ENCODE data around the gene ZNF260. TPM values are rescaled to one million over a fixed set of nuclear protein-coding genes. Genes with fewer than 3 reads are reported as not detected.

ZNF260 gene
- 27.8 and 35.7 TPM in 2 replicates for total RNA-seq (ENCODE audit: low replicate concordance)
- long read RNA-seq, full-length matches to known transcripts = 12 of 26 reads
- long read RNA-seq, partial matches to known transcripts = 1 of 26 reads
- long read RNA-seq, other reads (novel, unspliced or antisense) = 13 of 26 reads

DNA sequence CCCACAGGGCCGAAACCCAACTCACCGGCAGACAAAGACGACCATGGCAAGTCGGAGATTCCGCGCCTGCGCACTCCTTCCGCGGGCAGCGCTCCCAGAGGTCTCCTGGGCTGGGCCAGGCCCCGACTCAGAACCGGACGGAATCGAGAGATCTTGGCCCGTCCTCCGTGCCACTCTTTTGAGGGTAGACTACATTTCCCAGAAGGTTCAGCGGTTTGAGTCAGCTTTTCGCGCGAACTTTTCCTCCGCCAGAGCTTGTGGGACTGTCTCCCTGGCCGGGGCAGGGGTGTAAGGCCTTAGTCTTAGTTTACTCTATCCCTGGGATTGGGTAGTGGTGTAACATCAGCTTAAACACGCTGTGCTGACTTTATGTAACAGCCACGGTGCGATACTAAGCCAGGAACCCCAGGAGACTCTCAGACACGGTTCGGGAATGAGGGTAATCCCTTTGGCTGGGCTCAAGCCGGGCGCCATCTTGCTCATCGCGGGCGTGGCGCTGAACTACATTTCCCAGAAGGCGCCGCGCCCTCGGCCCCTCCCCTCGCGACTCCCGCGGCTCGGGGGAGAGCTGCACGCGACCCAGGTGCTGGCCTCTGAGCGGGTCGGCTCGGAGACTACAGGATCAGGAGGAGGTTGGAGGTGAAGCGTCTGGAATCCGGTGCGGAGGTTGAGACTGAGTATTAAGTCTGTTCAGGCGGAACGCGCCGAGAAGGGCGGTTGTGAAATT, at the start of gene ZNF260:
ZNF260 (minus strand) TSS at position 78 of the 727 bp plus-strand sequence. CDS start 13,033 bp downstream, outside the sequence.
- peak within 1 kb of the TSS; percentile 100 for H3K4me3 Mint-ChIP-seq
- DNase-seq (ENCODE audit: extremely low spot score, unreplicated experiment) = peak; percentile 97
- TF ChIP-seq, protein P1, sequence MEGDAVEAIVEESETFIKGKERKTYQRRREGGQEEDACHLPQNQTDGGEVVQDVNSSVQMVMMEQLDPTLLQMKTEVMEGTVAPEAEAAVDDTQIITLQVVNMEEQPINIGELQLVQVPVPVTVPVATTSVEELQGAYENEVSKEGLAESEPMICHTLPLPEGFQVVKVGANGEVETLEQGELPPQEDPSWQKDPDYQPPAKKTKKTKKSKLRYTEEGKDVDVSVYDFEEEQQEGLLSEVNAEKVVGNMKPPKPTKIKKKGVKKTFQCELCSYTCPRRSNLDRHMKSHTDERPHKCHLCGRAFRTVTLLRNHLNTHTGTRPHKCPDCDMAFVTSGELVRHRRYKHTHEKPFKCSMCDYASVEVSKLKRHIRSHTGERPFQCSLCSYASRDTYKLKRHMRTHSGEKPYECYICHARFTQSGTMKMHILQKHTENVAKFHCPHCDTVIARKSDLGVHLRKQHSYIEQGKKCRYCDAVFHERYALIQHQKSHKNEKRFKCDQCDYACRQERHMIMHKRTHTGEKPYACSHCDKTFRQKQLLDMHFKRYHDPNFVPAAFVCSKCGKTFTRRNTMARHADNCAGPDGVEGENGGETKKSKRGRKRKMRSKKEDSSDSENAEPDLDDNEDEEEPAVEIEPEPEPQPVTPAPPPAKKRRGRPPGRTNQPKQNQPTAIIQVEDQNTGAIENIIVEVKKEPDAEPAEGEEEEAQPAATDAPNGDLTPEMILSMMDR (conservative IDR thresholded peaks at IDR 0.05) = no peak
- peaks cover 5% of the 10 kb centered on the region for H3K9me3 Mint-ChIP-seq
- peaks cover 50% of the 10 kb centered on the region for H3K36me3 Mint-ChIP-seq
- no peaks in the 10 kb centered on the region for H3K27me3 Mint-ChIP-seq
- peak within 1 kb of the TSS; percentile 99 for H3K27ac Mint-ChIP-seq
- H3K4me1 Mint-ChIP-seq (ENCODE audit: unreplicated experiment) = peaks cover 9% of the 10 kb centered on the region

DNA sequence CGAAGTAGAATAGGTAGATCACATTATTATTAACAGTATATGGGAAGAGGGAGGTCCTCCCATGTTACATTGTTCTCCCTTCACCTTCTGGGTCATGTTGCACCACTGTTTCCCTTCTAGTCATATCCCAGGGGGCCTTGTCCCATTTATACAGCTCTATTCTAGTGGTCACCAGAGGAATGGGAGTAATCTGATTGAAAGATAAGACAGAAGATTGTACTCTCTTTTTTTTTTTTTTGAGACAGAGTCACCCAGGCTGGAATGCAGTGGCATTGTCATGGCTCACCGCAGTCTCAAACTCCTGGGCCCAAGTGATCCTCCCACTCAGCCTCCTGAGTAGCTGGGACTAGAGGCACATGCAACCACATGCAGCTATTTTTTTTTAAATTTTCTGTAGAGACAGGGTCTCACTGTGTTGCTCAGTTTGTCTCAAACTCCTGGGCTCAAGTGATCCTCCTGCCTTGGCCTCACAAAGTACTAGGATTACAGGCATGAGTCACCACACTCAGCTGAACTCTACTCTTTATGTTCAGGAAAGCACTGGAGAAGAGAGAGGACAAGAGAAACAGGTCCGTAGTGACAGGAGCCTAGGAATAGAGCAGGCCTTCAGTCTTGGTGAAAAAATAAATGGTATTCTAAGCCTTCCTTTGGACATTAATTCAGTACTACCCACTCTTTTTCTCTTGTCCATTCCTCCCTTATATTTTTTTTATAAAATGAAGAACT, 49.4 kb upstream of the ZNF260 start:
- H3K36me3 Mint-ChIP-seq = peaks cover 62% of the 10 kb centered on the region
- no peak overlapping the region for H3K4me3 Mint-ChIP-seq
- H3K9me3 Mint-ChIP-seq = no peaks in the 10 kb centered on the region
- H3K4me1 Mint-ChIP-seq (ENCODE audit: unreplicated experiment) = peaks cover 17% of the 10 kb centered on the region
- H3K27ac Mint-ChIP-seq = no peak overlapping the region
- H3K27me3 Mint-ChIP-seq = no peaks in the 10 kb centered on the region
- no peak for DNase-seq (ENCODE audit: extremely low spot score, unreplicated experiment)
- TF ChIP-seq, protein P1 (conservative IDR thresholded peaks at IDR 0.05) = no peak

DNA sequence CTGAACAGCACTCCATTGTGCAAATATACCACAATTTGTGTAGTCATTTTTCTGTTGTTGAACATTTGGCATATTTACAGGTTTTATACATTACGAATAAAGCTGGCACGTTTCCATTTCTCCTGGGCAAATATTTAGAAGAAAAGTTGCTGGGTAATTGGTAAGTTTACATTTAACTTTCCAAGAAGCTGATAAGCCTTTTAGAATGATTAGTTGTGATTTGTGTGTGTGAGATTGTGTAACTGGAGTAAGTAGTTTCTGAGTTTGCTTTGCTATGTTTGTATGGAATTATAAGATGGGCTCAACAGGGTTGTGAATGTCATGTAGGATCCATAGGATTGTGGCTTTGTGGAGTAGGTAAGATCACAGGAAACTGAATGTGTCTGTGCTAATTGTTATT, 46.7 kb upstream of the ZNF260 start:
- DNase-seq (ENCODE audit: extremely low spot score, unreplicated experiment) = no peak
- TF ChIP-seq, protein P1 (conservative IDR thresholded peaks at IDR 0.05) = no peak
- Mint-ChIP-seq H3K4me1 (ENCODE audit: unreplicated experiment) (peaks cover 17% of the 10 kb centered on the region), H3K36me3 (peaks cover 54% of the 10 kb centered on the region), H3K27ac (peak overlapping the region; percentile 99), H3K4me3 (peak overlapping the region; percentile 99), H3K9me3 (no peaks in the 10 kb centered on the region), H3K27me3 (no peaks in the 10 kb centered on the region)

DNA sequence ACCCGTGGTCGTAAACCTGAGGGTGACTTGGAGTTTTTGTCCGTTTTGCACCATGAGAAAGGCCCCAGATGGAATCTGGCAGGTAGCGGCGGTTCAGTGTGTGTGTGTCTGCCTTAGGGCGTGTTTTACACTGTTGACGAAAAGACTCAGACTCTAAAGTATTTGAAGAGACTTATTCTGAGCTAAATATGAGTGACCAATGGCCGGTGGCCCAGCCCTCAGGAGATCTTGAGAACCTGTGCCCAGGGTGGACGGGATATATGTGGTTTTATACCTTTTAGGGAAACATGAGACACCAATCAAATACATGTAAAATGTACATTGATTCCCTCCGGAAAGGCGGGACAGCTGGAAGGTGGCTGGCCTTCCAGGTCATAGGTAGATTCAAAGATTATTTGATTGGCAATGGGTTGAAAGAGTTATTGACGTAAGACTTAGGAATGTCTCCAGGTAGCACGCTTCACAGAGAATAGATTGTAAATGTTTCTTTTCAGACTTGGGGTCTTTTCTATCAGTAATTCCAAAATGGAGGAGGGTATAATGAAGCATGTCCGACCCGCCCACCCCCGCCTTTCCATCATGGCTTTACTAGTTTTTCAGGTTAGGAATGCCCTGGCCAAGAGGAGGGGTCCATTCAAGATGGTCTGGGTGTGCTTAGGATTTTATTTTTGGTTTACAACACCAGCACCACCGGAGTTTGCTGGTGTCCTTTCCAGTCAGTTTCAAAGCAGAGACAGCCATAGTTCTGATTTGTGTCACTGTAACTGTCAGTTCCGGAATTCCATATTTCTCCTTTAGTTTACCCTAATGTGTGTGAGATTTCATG, 46.0 kb upstream of the ZNF260 start:
- TF ChIP-seq, protein P1 (conservative IDR thresholded peaks at IDR 0.05) = no peak
- H3K36me3 Mint-ChIP-seq = peaks cover 51% of the 10 kb centered on the region
- peak overlapping the region; percentile 99 for H3K27ac Mint-ChIP-seq
- no peak for DNase-seq (ENCODE audit: extremely low spot score, unreplicated experiment)
- no peaks in the 10 kb centered on the region for H3K27me3 Mint-ChIP-seq
- peak overlapping the region; percentile 99 for H3K4me3 Mint-ChIP-seq
- H3K4me1 Mint-ChIP-seq (ENCODE audit: unreplicated experiment) = peaks cover 17% of the 10 kb centered on the region
- H3K9me3 Mint-ChIP-seq = no peaks in the 10 kb centered on the region

Data from type B pancreatic cell (in vitro differentiated cells).